Osteoblast (primary cell): ENCODE measurements around the gene CSNK2A3. TPM values are rescaled to one million over a fixed set of nuclear protein-coding genes. Genes with fewer than 3 reads are reported as not detected.

Experiments
- DNase-seq: peaks from one replicate; pipeline ENCODE4 v3.0.0; 2011; ENCODE audit warnings: low spot score, mixed read lengths; ENCODE audit not compliant: insufficient read length; ENCODE audit errors: missing footprints
- H2AFZ ChIP-seq: 2 replicates; pipeline ENCODE4 v1.6.0; 2011; ENCODE audit warnings: mild to moderate bottlenecking, low read length
- H3K27ac ChIP-seq: 2 replicates; pipeline ENCODE4 v1.5.1; 2011; ENCODE audit warnings: mild to moderate bottlenecking, low read depth, low read length, moderate library complexity
- H3K27me3 ChIP-seq: 2 replicates; pipeline ENCODE4 v1.6.0; 2012; ENCODE audit warnings: mild to moderate bottlenecking, control low read depth, inconsistent platforms, low read length, moderate library complexity; ENCODE audit not compliant: insufficient read depth
- H3K36me3 ChIP-seq: 2 replicates; pipeline ENCODE4 v1.5.1; 2011; ENCODE audit warnings: mild to moderate bottlenecking, low read length, control low read depth, moderate library complexity; ENCODE audit not compliant: insufficient read depth
- H3K4me1 ChIP-seq: 2 replicates; pipeline ENCODE4 v1.5.1; 2011; ENCODE audit warnings: mild to moderate bottlenecking, low read length, control low read depth, moderate library complexity; ENCODE audit not compliant: insufficient read depth
- H3K4me2 ChIP-seq: 2 replicates; pipeline ENCODE4 v1.6.0; 2011; ENCODE audit warnings: mild to moderate bottlenecking, low read length; ENCODE audit not compliant: insufficient read depth
- H3K4me3 ChIP-seq: fragments of 200-600 bp; sonication (generic); 3 replicates; pipeline ENCODE4 v1.5.1; 2012; ENCODE audit warnings: mild to moderate bottlenecking, low read length, inconsistent platforms; ENCODE audit not compliant: insufficient read depth
- H3K79me2 ChIP-seq: 2 replicates; pipeline ENCODE4 v1.6.0; 2012; ENCODE audit warnings: mild to moderate bottlenecking, low read length, control low read depth, inconsistent platforms; ENCODE audit not compliant: insufficient read depth
- H3K9me3 ChIP-seq: 2 replicates; pipeline ENCODE4 v1.5.1; 2011; ENCODE audit warnings: low read depth, low read length, control low read depth
- H4K20me1 ChIP-seq: 2 replicates; pipeline ENCODE4 v1.6.0; 2012; ENCODE audit warnings: mild to moderate bottlenecking, low read length, control low read depth; ENCODE audit not compliant: insufficient read depth
- total RNA-seq: library from RNA; depleted of rRNA; stranded (reverse); fragments of >200 nt; gene quantifications from 2 replicates; pipeline ENCODE4 v1.2.3, GENCODE V29; 2012
- TF ChIP-seq, protein P1 (sequence below): IDR thresholded peaks from 2 replicates; pipeline ENCODE4 v1.5.1; 2011; ENCODE audit warnings: mild to moderate bottlenecking, low read depth, low read length, moderate library complexity; ENCODE audit errors: extremely low read depth

CSNK2A3 gene
- total RNA-seq, 1 donor, result 2.2 TPM

DNA sequence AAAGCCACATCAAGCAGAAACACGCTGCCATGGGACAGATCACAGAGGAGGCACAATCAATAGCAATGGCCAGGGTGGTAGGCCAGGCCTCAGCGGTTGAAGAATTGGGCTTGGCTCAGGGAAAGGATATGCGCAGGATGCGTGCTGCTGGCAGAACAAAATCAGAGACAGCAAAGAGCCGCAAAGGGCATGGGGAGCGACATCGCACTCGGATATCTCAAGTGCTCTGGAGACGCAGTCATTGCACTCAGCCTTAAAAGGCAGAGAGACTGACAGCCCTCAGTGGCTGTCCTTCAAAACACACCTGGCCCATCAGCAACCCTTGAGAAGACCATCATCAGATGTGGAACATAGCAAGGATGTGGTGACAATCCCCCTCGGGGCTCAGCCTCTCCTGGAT is 50.5 kb downstream of the CSNK2A3 start:
- H3K36me3 ChIP-seq, result no peaks in the 10 kb centered on the region
- TF ChIP-seq, protein P1, sequence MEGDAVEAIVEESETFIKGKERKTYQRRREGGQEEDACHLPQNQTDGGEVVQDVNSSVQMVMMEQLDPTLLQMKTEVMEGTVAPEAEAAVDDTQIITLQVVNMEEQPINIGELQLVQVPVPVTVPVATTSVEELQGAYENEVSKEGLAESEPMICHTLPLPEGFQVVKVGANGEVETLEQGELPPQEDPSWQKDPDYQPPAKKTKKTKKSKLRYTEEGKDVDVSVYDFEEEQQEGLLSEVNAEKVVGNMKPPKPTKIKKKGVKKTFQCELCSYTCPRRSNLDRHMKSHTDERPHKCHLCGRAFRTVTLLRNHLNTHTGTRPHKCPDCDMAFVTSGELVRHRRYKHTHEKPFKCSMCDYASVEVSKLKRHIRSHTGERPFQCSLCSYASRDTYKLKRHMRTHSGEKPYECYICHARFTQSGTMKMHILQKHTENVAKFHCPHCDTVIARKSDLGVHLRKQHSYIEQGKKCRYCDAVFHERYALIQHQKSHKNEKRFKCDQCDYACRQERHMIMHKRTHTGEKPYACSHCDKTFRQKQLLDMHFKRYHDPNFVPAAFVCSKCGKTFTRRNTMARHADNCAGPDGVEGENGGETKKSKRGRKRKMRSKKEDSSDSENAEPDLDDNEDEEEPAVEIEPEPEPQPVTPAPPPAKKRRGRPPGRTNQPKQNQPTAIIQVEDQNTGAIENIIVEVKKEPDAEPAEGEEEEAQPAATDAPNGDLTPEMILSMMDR, result no peak
- no peak overlapping the region for H3K4me3 ChIP-seq
- no peaks in the 10 kb centered on the region for H4K20me1 ChIP-seq
- H3K9me3 ChIP-seq, result no peaks in the 10 kb centered on the region
- DNase-seq, result no peak
- peaks cover 2% of the 10 kb centered on the region for H3K27me3 ChIP-seq
- no peak overlapping the region for H3K4me2 ChIP-seq
- H3K27ac ChIP-seq, result no peak overlapping the region
- no peaks in the 10 kb centered on the region for H3K4me1 ChIP-seq
- H3K79me2 ChIP-seq, result no peaks in the 10 kb centered on the region
- no peak overlapping the region for H2AFZ ChIP-seq
